H9 (cell line): ENCODE measurements around the gene AFAP1L1. TPM values are rescaled to one million over a fixed set of nuclear protein-coding genes. Genes with fewer than 3 reads are reported as not detected.

ENCODE experiments used
- DNase-seq: peaks from one replicate; pipeline ENCODE4 v3.0.0-alpha.2; 2017
- H2AFZ ChIP-seq: one replicate; pipeline ENCODE4 v1.6.1; 2013; ENCODE audit warnings: mild to moderate bottlenecking, low read length, control low read depth, moderate library complexity
- H2AK5ac ChIP-seq: 2 replicates; pipeline ENCODE4 v1.6.1; 2013; ENCODE audit warnings: low read length, control low read depth, mixed read lengths; ENCODE audit not compliant: insufficient read length
- H2BK120ac ChIP-seq: one replicate; pipeline ENCODE4 v1.6.1; 2013; ENCODE audit warnings: low read depth, mild to moderate bottlenecking, low read length, control low read depth, inconsistent platforms; ENCODE audit not compliant: poor library complexity, severe bottlenecking
- H2BK12ac ChIP-seq: 2 replicates; pipeline ENCODE4 v1.6.1; 2013; ENCODE audit warnings: low read length, control low read depth, mixed read lengths, low read depth; ENCODE audit not compliant: insufficient read length
- H2BK15ac ChIP-seq: 2 replicates; pipeline ENCODE4 v1.6.1; 2013; ENCODE audit warnings: low read depth, low read length, control low read depth
- H2BK20ac ChIP-seq: one replicate; pipeline ENCODE4 v1.6.1; 2013; ENCODE audit warnings: low read depth, mild to moderate bottlenecking, low read length, control low read depth, inconsistent platforms; ENCODE audit not compliant: poor library complexity, severe bottlenecking
- H2BK5ac ChIP-seq: 2 replicates; pipeline ENCODE4 v1.6.1; 2013; ENCODE audit warnings: low read length, control low read depth, mixed read lengths; ENCODE audit not compliant: insufficient read length
- H3K14ac ChIP-seq: 2 replicates; pipeline ENCODE4 v1.6.1; 2013; ENCODE audit warnings: low read length, control low read depth; ENCODE audit not compliant: insufficient read depth
- H3K18ac ChIP-seq: 2 replicates; pipeline ENCODE4 v1.6.1; 2013; ENCODE audit warnings: low read depth, mild to moderate bottlenecking, mixed read lengths, low read length, control low read depth; ENCODE audit not compliant: insufficient read length
- H3K23ac ChIP-seq: 2 replicates; pipeline ENCODE4 v1.6.1; 2013; ENCODE audit warnings: low read length, control low read depth, mixed read lengths, low read depth; ENCODE audit not compliant: insufficient read length
- H3K23me2 ChIP-seq: 2 replicates; pipeline ENCODE4 v1.6.1; 2013; ENCODE audit warnings: low read depth, mild to moderate bottlenecking, mixed read lengths, low read length, control low read depth; ENCODE audit not compliant: insufficient read length, poor library complexity, severe bottlenecking
- H3K27ac ChIP-seq: 2 replicates; pipeline ENCODE4 v1.5.1; 2013; ENCODE audit warnings: low read length, control low read depth, mixed read lengths, low read depth; ENCODE audit not compliant: insufficient read length
- H3K27me3 ChIP-seq: 2 replicates; pipeline ENCODE4 v1.6.1; 2013; ENCODE audit warnings: low read length, control low read depth, inconsistent platforms; ENCODE audit not compliant: insufficient read depth
- H3K4ac ChIP-seq: 2 replicates; pipeline ENCODE4 v1.6.1; 2013; ENCODE audit warnings: low read depth, mild to moderate bottlenecking, control low read depth, inconsistent platforms, low read length, moderate library complexity
- H3K4me1 ChIP-seq: 2 replicates; pipeline ENCODE4 v1.6.1; 2013; ENCODE audit warnings: low read length, control low read depth, inconsistent platforms; ENCODE audit not compliant: insufficient read depth
- H3K4me2 ChIP-seq: 2 replicates; pipeline ENCODE4 v1.6.1; 2013; ENCODE audit warnings: low read length, control low read depth, mixed read lengths; ENCODE audit not compliant: insufficient read length, insufficient read depth
- H3K56ac ChIP-seq: 2 replicates; pipeline ENCODE4 v1.6.1; 2013; ENCODE audit warnings: low read depth, mild to moderate bottlenecking, mixed read lengths, low read length, control low read depth; ENCODE audit not compliant: insufficient read length
- H3K79me1 ChIP-seq: 2 replicates; pipeline ENCODE4 v1.6.1; 2013; ENCODE audit warnings: low read depth, mild to moderate bottlenecking, moderate library complexity, low read length, control low read depth, inconsistent platforms; ENCODE audit not compliant: insufficient read depth, poor library complexity, severe bottlenecking
- H3K79me2 ChIP-seq: 2 replicates; pipeline ENCODE4 v1.6.1; 2013; ENCODE audit warnings: low read length, control low read depth, inconsistent platforms; ENCODE audit not compliant: insufficient read depth
- H3K9ac ChIP-seq: 2 replicates; pipeline ENCODE4 v1.6.1; 2013; ENCODE audit warnings: low read length, control low read depth, mixed read lengths; ENCODE audit not compliant: insufficient read length; ENCODE audit errors: extremely low read depth
- H3K9me3 ChIP-seq: one replicate; pipeline ENCODE4 v1.6.1; 2013; ENCODE audit warnings: low read depth, low read length, inconsistent platforms; ENCODE audit not compliant: control insufficient read depth
- H3T11ph ChIP-seq: one replicate; pipeline ENCODE4 v1.6.1; 2013; ENCODE audit warnings: mild to moderate bottlenecking, low read length, control low read depth, inconsistent platforms
- H4K20me1 ChIP-seq: one replicate; pipeline ENCODE4 v1.6.1; 2013; ENCODE audit not compliant: control insufficient read depth, insufficient read length, insufficient read depth
- H4K5ac ChIP-seq: 2 replicates; pipeline ENCODE4 v1.6.1; 2013; ENCODE audit warnings: low read depth, mild to moderate bottlenecking, mixed read lengths, low read length, control low read depth; ENCODE audit not compliant: insufficient read length
- H4K8ac ChIP-seq: replicated peaks from 2 replicates; pipeline ENCODE4 v1.6.1; 2013; ENCODE audit warnings: low read length, control low read depth, mixed read lengths, low read depth; ENCODE audit not compliant: insufficient read length
- H4K91ac ChIP-seq: 2 replicates; pipeline ENCODE4 v1.6.1; 2013; ENCODE audit warnings: low read depth, mild to moderate bottlenecking, moderate library complexity, mixed read lengths, low read length, control low read depth; ENCODE audit not compliant: insufficient read length
- H3K27ac Mint-ChIP-seq, 3 experiments: 2 replicates in 2 of 3; 3 replicates in 1 of 3; pipeline ENCODE4 v1.8.0; 2020 to 2021; ENCODE audit warnings: mixed read lengths in 3 of 3, mild to moderate bottlenecking in 1 of 3, moderate library complexity in 1 of 3
- H3K27me3 Mint-ChIP-seq: 2 replicates; pipeline ENCODE4 v1.8.0; 2021; ENCODE audit warnings: low read depth, mild to moderate bottlenecking, moderate library complexity, mixed read lengths
- H3K36me3 Mint-ChIP-seq, 3 experiments: 2 replicates in 2 of 3; 3 replicates in 1 of 3; pipeline ENCODE4 v1.8.0; 2020 to 2021; ENCODE audit warnings: low read depth in 3 of 3, mixed read lengths in 3 of 3; ENCODE audit not compliant: insufficient read depth in 1 of 3
- H3K4me1 Mint-ChIP-seq, 2 experiments: 2 replicates each; pipeline ENCODE4 v1.8.0; 2020; ENCODE audit warnings: mixed read lengths in 2 of 2
- H3K4me3 Mint-ChIP-seq, 2 experiments: 2 replicates in 1 of 2; 3 replicates in 1 of 2; pipeline ENCODE4 v1.8.0; 2020 to 2021; ENCODE audit warnings: mild to moderate bottlenecking in 2 of 2, mixed read lengths in 2 of 2, moderate library complexity in 1 of 2
- H3K9me3 Mint-ChIP-seq, 2 experiments: 2 replicates in 1 of 2; 3 replicates in 1 of 2; pipeline ENCODE4 v1.8.0; 2020; ENCODE audit warnings: mild to moderate bottlenecking in 2 of 2, mixed read lengths in 2 of 2, moderate library complexity in 1 of 2
- CTCF ChIP-seq: fragments of 200-600 bp; sonication (generic); conservative IDR thresholded peaks from 3 replicates; pipeline ENCODE4 v1.8.0; 2021; ENCODE audit warnings: antibody characterized with exemption, mild to moderate bottlenecking
- WGBS: extraction: QIAGEN DNeasy Blood & Tissue Kit; methylation state at CpG from one replicate; pipeline ENCODE4 v1.1.7; 2013; ENCODE audit warnings: missing lambda C conversion rate, low lambda C conversion rate, mixed read lengths; ENCODE audit not compliant: insufficient read length; ENCODE audit errors: extremely low coverage; 5-methylcytosine and 5-hydroxymethylcytosine counted together
- total RNA-seq: library from RNA; stranded (reverse); gene quantifications from 2 replicates; pipeline ENCODE4 v1.2.1, GENCODE V29; 2021

AFAP1L1 gene
- total RNA-seq, 1 experiment from 2014 or later = 1.8 TPM

- no peak overlapping the region for H3K4me2 ChIP-seq
Measured at GRCh38 chr5:149380466-149381121, 108.9 kb downstream of the AFAP1L1 start.

More at GRCh38 chr5:149380466-149381121, 108.9 kb downstream of the AFAP1L1 start:
- no peak overlapping the region for H3T11ph ChIP-seq
- no peaks in the 10 kb centered on the region for H3K4me1 ChIP-seq
- H2AK5ac ChIP-seq = no peak overlapping the region
- no peaks in the 10 kb centered on the region for H4K20me1 ChIP-seq
- H3K79me1 ChIP-seq = no peaks in the 10 kb centered on the region
- no peaks in the 10 kb centered on the region for H3K9me3 ChIP-seq
- no peak overlapping the region; the same call in 1 of the 2 replicates for H3K14ac ChIP-seq
- no peak overlapping the region for H2BK5ac ChIP-seq
- no peak overlapping the region for H3K27ac ChIP-seq
- Mint-ChIP-seq H3K4me3 (no peak overlapping the region), H3K9me3 (no peaks in the 10 kb centered on the region; a peak in 1 of 5 replicates), H3K4me1 (peaks cover 13 to 17% of the 10 kb centered on the region in 2 experiments), H3K27me3 (no peaks in the 10 kb centered on the region), H3K27ac (peak overlapping the region in 2 of 3 experiments; percentile 31 to 41; a peak in 3 of 7 replicates), H3K36me3 (no peaks in the 10 kb centered on the region)
- WGBS = no CpG with 5 or more reads among the region's 16 CpGs
- H2BK15ac ChIP-seq = no peak overlapping the region
- no peak overlapping the region for H3K18ac ChIP-seq
- TF ChIP-seq CTCF = no peak
- no peak overlapping the region for H3K56ac ChIP-seq
- H4K8ac ChIP-seq = no peak overlapping the region
- H3K9ac ChIP-seq = no peak overlapping the region
- no peak overlapping the region for H2AFZ ChIP-seq
- no peak overlapping the region for H3K4ac ChIP-seq
- no peak overlapping the region for H3K23ac ChIP-seq
- no peaks in the 10 kb centered on the region for H3K79me2 ChIP-seq
- H3K27me3 ChIP-seq = no peaks in the 10 kb centered on the region; the same call in 1 of the 2 replicates
- no peak overlapping the region for H2BK12ac ChIP-seq
- no peak overlapping the region for H2BK20ac ChIP-seq
- H3K23me2 ChIP-seq = no peaks in the 10 kb centered on the region
- no peak overlapping the region for H2BK120ac ChIP-seq
- H4K91ac ChIP-seq = no peak overlapping the region
- DNase-seq = no peak
- H4K5ac ChIP-seq = no peak overlapping the region
